Progenitor cell of endocrine pancreas (in vitro differentiated cells): ENCODE measurements around the gene ABLIM3. TPM values are rescaled to one million over a fixed set of nuclear protein-coding genes. Genes with fewer than 3 reads are reported as not detected.

ENCODE experiments used
- DNase-seq: peaks from one replicate; pipeline ENCODE4 v3.0.0; 2021; ENCODE audit warnings: low spot score; ENCODE audit not compliant: unreplicated experiment
- H3K27ac Mint-ChIP-seq: 2 replicates; pipeline ENCODE4 v1.8.0; 2021; ENCODE audit warnings: mild to moderate bottlenecking, moderate library complexity, mixed read lengths
- H3K27me3 Mint-ChIP-seq: 2 replicates; pipeline ENCODE4 v1.8.0; 2021; ENCODE audit warnings: mixed read lengths
- H3K36me3 Mint-ChIP-seq: 2 replicates; pipeline ENCODE4 v1.8.0; 2022; ENCODE audit warnings: mixed read lengths; ENCODE audit not compliant: insufficient read depth
- H3K4me1 Mint-ChIP-seq: 2 replicates; pipeline ENCODE4 v1.8.0; 2021; ENCODE audit warnings: low read depth, mixed read lengths
- H3K4me3 Mint-ChIP-seq: 2 replicates; pipeline ENCODE4 v1.8.0; 2021; ENCODE audit warnings: low read depth, mild to moderate bottlenecking, moderate library complexity, mixed read lengths
- H3K9me3 Mint-ChIP-seq: 2 replicates; pipeline ENCODE4 v1.8.0; 2021; ENCODE audit warnings: low read depth, mixed read lengths
- CTCF ChIP-seq: fragments of 200-600 bp; sonication (generic); IDR thresholded peaks from one replicate; pipeline ENCODE4 v1.5.0; 2021; ENCODE audit warnings: antibody characterized with exemption, mild to moderate bottlenecking; ENCODE audit not compliant: unreplicated experiment
- total RNA-seq: library from RNA; stranded (reverse); gene quantifications from 2 replicates; pipeline ENCODE4 v1.2.1, GENCODE V29; 2021

ABLIM3 gene
- total RNA-seq, 1 donor from 2014 or later, result 0.48 TPM

DNA sequence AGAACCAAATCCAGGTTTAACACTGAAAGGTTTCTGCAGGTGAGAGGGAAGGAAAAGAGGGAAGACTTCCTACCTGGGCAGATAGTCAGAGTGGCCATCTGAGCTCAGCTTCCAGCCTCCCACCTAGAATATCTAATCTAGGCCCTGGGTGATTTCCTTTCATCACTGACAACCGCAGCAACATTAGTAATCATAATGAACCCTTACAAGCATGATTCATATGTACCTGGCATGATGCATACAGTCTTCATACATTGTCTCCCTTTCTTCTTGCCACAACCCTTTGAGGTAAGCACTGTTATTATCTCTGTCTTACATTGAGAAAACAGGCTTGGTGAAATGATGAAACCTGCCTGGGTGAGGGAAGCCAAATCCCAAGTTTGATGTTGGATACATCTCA lies 143.9 kb downstream of the ABLIM3 start:
- Mint-ChIP-seq H3K9me3 (no peaks in the 10 kb centered on the region), H3K36me3 (no peaks in the 10 kb centered on the region), H3K27ac (no peak overlapping the region), H3K4me3 (no peak overlapping the region), H3K4me1 (peaks cover 2% of the 10 kb centered on the region), H3K27me3 (peaks cover 39% of the 10 kb centered on the region)
- DNase-seq, result no peak
- TF ChIP-seq CTCF, result no peak

- H3K4me3 Mint-ChIP-seq, result no peak overlapping the region
- H3K36me3 Mint-ChIP-seq, result no peaks in the 10 kb centered on the region
- no peak for DNase-seq
- H3K4me1 Mint-ChIP-seq, result peaks cover 2% of the 10 kb centered on the region
- no peak for TF ChIP-seq CTCF
- H3K9me3 Mint-ChIP-seq, result no peaks in the 10 kb centered on the region
- peaks cover 29% of the 10 kb centered on the region for H3K27me3 Mint-ChIP-seq
- H3K27ac Mint-ChIP-seq, result no peak overlapping the region
These were observed 147.1 kb downstream of the ABLIM3 start for GRCh38 chr5:149288436-149288835.

GRCh38 chr5:149289301-149289700 lies 148.0 kb downstream of the ABLIM3 start:
- H3K27ac Mint-ChIP-seq, result no peak overlapping the region

DNA sequence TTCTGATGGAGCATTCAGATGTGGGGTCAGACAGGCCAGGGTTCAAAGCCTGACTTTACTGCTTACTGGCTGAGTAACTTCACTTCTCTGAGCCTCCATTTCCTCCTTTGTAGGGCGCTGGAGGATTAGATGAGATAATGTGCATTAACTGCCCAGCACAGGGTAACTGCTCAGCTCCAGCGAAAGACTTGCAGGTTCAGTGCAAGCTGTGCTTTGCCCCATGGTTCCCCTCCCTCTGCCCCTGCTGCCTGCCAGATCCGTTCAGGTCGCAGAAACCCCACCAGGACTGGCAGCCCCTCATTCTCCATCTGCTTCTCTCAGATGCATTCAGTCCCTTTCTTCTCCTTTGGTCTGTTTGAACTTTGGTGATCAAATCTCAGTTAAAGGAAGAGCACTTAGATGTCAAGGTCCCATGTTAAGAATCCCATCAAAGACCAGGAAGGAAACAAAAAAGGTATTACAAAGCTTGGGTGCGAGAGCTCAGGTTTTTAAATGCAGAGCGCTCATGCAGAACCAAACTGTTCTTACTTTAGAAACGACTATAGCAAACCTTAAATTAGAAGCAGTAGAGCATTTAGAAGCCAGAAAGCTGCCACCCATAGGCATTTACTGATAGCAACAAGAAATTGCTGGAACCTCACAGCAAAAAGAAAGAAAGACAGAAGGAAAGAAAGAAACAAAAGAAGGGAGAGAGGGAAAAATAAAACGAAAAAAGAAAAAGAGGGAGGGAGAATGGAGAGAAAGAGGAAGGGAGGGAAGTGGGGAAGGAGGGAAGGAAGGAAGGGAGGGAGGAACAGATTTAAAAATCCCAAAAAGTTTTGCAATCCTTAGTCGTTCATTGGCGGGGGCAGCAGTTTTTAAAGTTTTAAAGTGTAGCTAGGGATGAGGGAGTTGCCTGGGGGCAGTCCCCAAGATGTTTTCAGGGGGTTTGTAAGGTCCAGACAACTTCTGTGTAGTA lies 153.9 kb downstream of the ABLIM3 start:
- H3K36me3 Mint-ChIP-seq, result no peaks in the 10 kb centered on the region
- no peak overlapping the region for H3K27ac Mint-ChIP-seq
- H3K4me1 Mint-ChIP-seq, result peaks cover 5% of the 10 kb centered on the region
- H3K4me3 Mint-ChIP-seq, result no peak overlapping the region
- no peak for DNase-seq
- H3K9me3 Mint-ChIP-seq, result no peaks in the 10 kb centered on the region
- peaks cover 16% of the 10 kb centered on the region for H3K27me3 Mint-ChIP-seq
- TF ChIP-seq CTCF, result no peak

More at GRCh38 chr5:149289301-149289700, 148.0 kb downstream of the ABLIM3 start:
- no peaks in the 10 kb centered on the region for H3K36me3 Mint-ChIP-seq
- H3K4me1 Mint-ChIP-seq, result peaks cover 2% of the 10 kb centered on the region
- peaks cover 25% of the 10 kb centered on the region for H3K27me3 Mint-ChIP-seq
- no peak for DNase-seq
- no peak for TF ChIP-seq CTCF
- H3K4me3 Mint-ChIP-seq, result no peak overlapping the region
- no peaks in the 10 kb centered on the region for H3K9me3 Mint-ChIP-seq

- peaks cover 5% of the 10 kb centered on the region for H3K4me1 Mint-ChIP-seq
- H3K9me3 Mint-ChIP-seq, result no peaks in the 10 kb centered on the region
- peaks cover 12% of the 10 kb centered on the region for H3K27me3 Mint-ChIP-seq
- no peak overlapping the region for H3K27ac Mint-ChIP-seq
- no peak overlapping the region for H3K4me3 Mint-ChIP-seq
- TF ChIP-seq CTCF, result no peak
- no peak for DNase-seq
- H3K36me3 Mint-ChIP-seq, result no peaks in the 10 kb centered on the region
These were observed 156.2 kb downstream of the ABLIM3 start for GRCh38 chr5:149297340-149298025.
